Urothelium cell line (cell line): ENCODE results near the gene LDLRAD3.
A peak's percentile ranks its signal among the peaks of the same experiment; 100 is the strongest.
"Not testable (repeated sequence)": the region's sequence is repeated elsewhere in the genome, so short reads cannot be mapped to it uniquely, and the experiment has no call there.

ENCODE experiments used
- DNase-seq: peaks from one replicate; pipeline ENCODE4 v3.0.0; 2011; ENCODE audit warnings: low spot score, mixed read lengths
- FAIRE-seq: peaks from 2 replicates; lab custom pipeline; 2011; peaks lifted over from hg19 to GRCh38; lab: Jason Lieb, UNC

LDLRAD3 gene

DNA sequence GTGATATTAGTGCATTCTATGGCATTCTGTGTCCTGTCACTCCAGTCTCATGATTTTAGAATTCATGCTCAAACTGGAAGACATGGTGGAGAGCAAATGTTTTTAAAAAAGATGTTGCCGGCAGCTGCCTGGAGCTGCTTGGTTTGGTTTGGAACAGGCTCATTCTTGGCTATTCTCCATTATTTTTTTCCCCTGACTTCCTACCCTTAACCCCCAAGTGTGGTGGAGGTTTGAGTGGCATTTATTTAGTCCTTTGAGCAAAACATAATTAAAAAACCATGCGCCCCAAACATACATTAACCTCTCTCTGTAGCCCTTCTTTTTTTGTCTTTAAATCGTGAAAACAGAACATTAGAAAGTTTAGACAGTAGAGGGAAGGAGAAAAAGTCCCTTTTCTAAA, 94.7 kb downstream of the LDLRAD3 start:
- FAIRE-seq (no peak), DNase-seq (no peak)

DNA sequence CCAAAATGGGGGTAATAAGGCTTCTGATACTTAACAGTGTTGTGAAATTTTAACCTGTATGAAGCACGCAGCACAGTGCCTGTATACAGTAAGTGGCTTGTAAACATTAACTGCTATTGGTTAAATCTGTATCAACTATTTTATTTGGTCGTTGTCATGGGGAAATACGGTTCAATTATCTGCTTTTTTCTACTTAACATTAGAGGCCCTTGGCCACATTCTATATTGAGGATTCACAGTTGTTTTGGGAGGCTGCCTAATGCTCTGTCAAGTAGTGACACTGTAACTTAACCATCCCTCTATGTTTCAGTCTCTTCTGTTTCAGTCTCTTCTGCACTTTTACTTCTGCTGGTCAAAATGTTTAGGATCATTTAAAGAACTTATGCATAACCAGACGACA, 95.6 kb downstream of the LDLRAD3 start:
- FAIRE-seq (no peak), DNase-seq (no peak)

DNA sequence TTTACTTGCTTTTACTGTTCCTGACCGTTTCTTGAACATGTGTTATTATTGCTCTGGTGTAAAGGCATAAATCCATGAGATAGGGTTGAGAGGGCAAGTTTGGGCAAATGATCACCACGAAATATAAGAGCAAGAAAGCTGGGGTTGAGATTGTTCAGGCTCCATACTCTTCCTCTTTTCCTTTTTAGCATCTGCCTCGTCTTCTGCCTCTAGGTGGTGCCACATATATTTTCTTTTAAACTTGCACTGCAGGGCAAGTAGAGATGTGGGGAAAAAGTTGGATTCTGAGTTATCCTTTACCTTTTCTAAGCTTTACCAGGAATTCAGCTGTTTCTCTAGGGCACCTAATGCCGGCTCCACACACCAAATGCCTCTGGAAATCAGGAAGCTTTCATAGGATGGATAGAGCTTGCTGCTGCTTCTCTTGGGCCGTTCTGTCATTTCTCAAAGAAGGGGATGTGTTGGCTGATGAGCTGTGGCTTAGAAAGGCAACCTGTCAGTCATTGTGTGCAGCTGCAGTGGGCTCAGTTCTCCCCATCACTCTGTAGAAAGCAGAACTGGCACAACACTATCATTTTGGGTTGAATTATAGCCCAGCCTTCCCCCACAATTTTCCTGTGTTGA, 98.2 kb downstream of the LDLRAD3 start:
- DNase-seq: peak; percentile 23
- FAIRE-seq: no peak

DNA sequence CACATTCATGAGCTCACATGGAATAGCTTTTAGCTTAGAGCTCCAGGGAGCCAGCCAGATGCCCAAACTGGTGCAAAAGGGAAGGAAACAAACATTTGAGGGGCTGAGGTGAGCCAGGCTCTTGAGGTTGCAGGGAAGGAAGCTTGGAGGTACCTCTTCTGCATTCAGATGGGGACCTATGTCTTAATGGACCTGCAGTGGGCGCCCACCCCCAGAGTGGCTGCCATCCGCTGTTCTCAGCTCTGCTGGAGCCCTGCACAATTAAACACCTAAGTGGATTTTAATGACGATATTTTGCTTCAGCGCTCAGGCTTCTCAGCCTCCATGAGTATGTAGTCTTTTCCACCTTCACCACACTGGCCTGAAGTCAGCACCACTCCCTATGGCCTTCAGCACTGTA, 100.8 kb downstream of the LDLRAD3 start:
- DNase-seq (no peak), FAIRE-seq (no peak)

DNA sequence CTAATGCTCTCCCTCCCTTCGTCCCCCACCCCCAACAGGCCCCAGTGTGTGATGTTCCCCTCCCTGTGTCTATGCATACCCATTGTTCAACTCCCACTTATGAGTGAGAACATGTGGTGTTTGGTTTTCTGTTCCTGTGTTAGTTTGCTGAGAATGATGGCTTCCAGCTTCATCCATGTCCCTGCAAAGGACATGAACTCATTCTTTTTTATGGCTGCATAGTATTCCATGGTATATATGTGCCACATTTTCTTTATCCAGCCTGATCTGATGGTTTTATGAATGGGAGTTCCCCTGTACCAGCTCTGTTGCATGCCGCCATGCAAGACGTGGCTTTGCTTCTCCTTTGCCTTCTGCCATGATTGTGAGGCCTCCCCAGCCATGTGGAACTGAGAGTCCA, 102.1 kb downstream of the LDLRAD3 start:
- DNase-seq, FAIRE-seq: not testable (repeated sequence)

DNA sequence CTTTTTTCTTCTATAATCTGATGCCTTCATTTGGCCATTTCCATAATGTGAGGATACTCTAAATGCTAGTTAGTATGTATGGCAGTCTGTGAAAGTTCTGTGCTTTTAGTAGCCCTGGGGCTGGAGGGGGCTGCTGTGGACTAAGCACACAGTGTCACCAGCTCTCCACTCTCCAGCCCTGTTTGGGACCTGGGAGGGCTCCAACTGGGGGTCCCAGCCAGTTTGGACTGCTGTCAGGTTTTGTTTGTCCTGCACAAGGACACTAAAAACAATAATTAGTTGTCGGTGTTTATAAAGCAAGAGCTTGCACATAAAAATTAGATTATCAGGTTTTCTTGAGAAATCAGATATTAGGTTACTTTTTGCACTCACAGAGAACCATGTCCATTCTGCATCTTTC, 103.1 kb downstream of the LDLRAD3 start:
- FAIRE-seq (no peak), DNase-seq (no peak)

DNA sequence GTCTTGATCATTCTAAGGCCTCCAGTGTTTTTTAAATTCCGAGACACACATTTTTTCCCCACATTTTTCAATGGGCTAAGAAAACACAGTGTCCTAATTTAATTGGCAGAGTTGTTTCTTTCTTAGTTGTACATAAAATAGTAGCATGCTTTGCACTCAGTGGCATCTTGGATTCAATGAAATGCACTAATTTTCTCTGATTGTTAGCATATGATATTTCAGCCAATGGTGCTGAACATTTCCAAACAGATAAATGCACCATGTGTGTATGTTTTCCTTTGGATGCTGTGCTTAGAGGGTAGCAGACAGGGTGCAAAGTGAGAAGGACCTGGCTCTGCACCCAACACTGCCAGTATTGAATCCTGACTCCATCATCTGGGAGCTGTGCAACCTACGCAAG, 103.5 kb downstream of the LDLRAD3 start:
- FAIRE-seq (no peak), DNase-seq (no peak)

DNA sequence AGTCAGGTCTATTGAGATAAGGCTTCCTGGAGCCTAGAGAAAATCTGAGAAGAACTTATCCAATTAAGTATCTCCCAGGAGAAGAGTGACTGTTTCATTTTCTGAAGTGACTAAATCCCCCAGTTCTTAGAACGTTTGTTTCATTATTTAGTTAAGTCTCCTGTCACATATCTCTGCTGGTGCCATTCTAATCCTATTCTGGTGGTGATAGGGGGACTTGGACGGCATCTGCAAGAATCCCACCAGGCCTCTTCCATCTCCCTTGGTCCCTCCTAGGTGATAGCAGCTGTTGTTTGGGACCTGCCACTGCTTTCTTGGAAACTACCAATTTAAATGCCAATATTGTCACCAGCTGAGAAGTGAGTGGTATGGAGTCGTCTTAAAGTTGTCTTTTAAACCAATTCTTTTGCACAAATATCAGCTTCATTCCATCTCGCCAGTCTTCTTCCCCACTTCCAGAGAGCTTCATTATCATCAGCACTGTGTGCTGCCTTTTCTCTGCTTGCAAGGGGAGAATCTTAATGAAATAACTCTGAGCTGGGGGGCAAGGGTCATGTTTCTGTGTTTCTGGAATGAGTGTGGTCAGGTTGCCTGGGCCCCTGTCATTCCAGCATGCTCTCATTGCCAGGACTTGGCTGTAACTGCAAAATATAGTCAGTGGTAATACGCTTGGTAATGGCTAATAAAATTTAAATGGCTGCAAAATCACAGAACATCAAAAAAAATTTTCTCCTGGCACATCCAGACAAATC, 104.8 kb downstream of the LDLRAD3 start:
- no peak for DNase-seq
- no peak for FAIRE-seq

DNA sequence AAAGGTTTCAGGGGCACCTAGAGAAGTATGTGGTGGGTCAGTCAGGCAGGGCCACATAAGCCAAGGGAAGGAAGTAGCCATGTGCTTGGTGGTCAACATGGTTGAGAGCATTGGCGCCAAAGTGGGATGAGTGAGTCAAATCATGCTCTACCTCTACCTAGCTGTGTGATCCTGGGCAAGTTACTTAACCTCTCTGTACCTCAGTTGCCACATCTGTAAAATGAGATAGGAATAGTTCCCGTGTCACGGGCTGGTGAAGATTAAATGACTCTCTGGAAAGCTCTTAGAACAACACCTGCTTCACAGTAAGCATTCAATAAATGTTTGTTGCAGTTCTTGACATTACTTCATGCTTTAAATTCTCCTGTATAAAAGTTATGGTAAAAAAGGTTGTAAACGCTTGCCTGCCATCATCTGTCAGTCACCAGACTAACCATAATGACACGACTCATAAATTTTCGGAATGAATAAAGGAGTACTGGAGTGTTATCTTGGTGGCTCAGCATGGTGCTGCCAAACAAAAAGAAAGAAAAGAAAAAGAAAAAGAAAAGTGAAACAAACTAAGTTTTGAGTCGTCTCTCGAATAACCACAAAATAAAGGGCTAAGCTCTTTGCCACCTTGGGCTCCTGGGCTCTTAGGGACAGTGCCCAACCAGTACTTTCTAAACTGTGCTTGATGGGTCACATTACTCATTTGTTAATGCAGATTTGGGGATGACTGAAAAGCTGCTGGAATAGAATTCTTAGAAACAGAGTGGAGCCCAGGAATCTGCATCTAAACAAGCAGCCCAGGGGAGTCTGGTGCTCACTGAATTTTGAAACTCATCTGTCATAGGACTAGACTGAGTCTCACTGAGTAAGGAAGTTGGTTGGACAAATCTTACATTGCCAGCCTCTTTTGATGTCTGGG, 107.6 kb downstream of the LDLRAD3 start:
- FAIRE-seq (no peak), DNase-seq (no peak)

DNA sequence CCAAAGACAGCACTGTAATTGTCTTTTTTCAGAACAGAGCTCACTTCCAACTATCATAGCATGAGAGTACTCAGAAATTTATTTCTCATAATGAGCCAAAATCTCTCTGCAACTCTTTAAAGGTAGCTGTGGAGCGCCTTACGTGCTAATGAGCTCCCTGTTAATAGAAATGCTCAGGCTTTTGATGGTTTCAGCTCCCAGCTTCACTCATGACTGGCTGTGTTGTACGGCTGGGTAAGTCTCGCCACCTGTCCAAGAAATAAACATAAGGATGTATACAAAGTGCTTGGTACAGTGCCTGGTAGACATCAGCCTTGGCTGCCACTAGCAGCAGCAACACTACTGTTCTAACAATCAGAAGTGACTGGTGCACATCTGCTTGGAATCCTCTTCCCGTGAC, 109.4 kb downstream of the LDLRAD3 start:
- no peak for DNase-seq
- no peak for FAIRE-seq

DNA sequence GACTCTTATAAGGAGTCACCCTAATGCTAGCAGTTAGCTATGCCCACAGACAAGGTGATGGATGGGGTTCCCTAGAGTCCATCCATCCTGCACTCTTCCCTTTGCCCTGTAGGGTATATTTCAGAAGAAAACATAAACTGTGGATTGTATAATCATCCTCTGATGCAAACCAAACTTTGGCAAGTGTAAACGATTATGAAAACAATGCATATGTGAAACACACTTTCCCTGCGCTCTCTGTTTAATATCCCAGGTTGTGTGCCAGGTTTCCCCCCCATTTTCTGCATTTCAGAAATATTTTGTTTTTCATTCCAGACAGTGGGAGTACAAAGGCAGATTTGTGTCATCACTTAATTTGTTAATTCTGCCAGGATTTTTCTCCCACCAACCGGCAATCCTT, 110.0 kb downstream of the LDLRAD3 start:
- no peak for DNase-seq
- FAIRE-seq: no peak

DNA sequence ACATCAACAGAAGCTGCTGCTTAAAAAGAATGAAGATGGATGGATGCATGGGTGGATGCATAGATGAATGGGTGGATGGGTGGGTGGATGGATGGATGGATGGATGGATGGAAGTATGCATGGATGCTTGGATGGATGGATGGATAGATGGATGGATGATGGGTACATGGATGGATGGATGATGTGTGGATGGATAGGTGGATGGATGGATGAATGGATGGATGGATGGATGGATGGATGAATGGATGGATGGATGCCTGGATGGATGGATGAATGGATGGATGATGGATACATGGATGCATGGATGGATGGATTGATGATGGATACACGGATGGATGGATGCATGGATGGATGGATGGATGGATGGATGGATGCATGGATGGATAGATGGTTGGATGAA, 110.8 kb downstream of the LDLRAD3 start:
- FAIRE-seq: peak; percentile 89

DNA sequence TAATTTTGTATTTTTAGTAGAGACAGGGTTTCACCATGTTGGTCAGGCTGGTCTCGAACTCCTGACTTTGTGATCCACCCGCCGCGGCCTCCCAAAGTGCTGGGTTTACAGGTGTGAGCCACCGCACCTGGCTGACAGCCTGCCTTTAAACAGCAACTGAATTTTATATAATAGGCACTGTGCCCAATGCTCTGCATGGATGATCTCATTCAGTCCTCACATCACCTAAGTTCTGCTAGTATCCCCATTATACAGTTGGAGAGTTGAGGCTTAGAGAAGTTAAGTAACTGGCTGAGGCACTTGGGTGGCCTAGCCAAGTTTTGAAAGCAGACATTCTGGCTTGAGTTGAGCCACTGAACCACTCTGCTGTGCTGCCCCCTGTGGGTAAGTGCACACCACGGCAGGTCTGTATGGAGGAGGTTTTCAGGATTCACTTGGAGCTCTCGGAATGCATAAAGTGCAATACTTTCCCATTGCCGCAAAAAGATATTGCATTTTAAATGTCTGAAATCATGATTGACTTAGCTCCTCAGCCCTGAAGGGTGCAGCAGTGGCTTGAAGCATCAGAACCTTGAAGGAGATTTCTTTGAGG, 112.4 kb downstream of the LDLRAD3 start:
- DNase-seq: no peak
- no peak for FAIRE-seq

More for the DNA sequence above, 110.8 kb downstream of the LDLRAD3 start:
- no peak for DNase-seq

DNA sequence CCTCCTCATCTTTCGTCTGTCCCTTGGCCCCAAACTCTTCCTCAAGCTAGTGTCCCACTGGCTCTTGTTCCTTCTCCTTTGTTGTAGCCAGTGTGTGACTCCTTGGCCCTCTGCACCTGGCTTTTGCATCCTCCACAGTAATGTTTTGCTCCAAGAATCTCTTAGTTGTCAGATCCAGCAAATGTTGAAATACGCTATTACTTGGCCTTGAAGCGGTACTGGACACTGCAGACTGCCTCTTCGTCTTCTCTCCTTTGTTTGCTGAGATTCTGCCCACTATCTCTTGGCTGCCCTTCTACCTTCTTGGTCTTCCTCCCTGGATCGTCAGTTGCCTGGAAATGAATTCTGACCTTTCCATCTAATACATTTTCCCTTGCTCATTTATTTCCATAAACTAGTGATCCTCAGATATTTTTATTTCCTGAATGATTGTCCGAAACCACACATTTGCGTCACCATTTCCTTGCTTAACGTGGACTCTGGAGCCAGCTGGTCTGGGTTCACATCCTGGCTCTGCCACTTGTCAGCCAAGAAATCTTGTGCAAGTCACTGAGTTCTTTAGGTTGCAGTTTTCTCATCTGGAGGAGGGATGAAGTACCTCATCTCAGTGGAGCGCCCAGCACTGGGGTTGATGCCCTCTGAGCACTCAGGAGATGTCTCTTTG, 113.6 kb downstream of the LDLRAD3 start:
- FAIRE-seq: no peak
- DNase-seq: no peak

DNA sequence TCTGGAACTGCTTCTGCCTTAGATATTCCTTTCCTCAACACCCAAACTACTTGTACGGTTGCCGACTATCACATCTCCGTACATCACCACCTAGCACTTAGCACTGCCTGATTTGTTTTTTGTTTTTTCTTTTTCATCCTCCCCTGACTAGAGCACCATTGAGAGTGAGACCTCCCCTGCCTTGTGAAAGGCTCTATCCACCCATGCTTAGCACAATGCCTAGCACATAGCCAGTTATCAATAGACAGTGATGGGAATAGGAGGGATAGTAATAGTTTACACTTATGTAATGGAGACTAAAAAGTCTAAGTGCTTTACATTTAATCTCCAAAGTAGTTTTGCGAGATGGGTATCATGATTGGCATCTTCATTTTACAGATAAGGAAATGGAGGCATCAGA, 115.8 kb downstream of the LDLRAD3 start:
- FAIRE-seq (no peak), DNase-seq (no peak)

DNA sequence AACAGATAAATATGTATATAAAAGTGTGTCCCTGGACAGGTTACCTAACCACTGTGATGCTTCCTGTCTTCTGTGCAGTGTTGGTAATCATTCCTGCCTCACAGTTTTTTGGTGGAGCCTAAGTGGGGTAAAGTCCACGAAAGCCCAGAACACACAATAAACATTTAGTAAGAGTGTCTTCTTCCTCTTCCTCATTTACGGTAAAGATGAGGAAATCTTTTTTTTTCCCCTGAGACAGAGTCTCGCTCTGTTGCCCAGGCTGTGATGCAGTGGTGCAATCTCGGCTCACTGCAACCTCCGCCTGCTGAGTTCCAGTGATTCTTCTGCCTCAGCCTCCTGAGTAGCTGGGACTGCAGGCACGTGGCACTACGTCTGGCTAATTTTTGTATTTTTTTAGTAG, 117.1 kb downstream of the LDLRAD3 start:
- no peak for DNase-seq
- no peak for FAIRE-seq

DNA sequence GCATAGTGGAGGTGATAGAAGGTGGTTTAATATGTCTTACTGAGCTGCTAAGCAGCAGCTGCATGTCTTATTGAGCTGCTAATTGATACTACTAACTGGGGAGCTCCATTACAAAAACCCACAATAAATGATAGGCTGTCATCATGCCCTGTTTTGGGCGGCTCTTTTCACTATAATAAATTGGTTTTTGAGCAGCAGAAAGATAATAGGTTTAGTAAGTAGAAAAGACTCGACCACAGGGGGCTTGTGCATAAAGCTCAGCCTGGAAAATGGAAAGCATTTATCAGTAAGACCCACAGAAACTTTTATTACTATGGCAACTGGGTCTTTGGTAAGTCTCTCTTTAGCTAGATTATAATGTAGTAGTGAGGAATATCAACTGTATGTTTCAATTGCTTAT, 117.6 kb downstream of the LDLRAD3 start:
- DNase-seq (no peak), FAIRE-seq (no peak)

DNA sequence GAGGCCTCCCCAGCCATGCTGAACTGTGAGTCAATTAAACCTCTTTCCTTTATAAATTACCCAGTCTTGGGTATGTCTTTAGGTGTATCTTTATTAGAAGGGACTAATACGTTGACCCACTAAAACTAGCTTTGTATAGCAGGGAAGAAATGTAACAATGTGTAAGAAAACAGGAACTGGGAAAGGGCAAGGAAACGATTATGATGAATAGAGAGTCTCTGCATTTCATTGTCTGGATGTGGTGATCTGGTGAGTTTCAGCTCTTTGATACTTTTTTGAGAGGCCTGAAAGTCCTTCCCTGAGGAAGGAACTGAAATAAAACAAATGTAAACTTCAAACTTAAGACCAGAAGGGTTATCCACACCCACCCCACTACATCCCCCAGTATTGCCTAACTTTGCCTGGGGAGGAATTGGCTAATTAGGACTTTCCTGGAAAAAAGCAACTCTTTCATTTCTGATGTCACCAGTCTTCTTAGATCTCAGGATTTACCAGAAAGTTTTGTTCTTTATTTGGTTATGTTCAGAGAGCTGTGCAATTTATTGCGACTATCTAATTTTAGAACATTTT, 119.0 kb downstream of the LDLRAD3 start:
- no peak for DNase-seq
- FAIRE-seq: no peak

DNA sequence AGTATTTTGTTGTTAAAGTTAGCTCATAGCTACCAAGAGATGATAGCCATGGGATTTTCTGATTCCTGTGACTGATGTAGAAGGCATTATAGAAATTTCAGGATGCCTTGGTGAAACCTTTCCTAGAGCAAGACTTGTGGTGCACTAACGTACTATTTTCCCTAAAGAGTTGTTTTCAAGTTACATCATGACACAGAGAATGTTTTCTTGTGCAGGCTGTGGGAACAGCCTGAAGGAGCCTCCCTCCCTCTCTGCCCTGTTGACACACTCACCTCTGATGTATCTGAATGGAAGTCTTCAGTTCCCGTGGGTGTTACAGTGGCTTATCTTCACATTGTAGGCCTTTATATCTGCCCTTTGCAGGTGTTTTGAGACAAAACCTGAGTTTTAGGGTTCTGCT, 121.6 kb downstream of the LDLRAD3 start:
- FAIRE-seq: no peak
- no peak for DNase-seq

DNA sequence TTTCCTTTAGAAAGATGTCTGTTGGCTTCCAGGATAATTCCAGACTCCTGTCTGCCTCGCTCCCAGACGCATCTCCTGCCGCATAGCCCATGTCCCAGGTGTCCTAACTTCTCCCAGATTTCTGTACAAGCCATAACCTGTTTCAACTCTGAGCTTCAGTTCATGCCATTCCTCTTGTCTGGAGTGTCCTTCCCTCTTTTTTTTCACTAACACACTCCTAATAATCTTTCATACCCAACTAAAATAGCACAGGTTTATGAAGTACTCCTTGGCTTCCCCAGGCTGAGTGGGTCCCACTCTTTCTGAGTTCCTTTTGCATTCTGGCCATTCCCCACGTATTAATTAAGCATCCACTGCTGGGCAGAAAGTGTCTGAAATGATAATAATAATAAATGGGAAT, 123.0 kb downstream of the LDLRAD3 start:
- FAIRE-seq (no peak), DNase-seq (no peak)
